ENCODE data around the gene ABCA2.

ABCA2 gene

DNA sequence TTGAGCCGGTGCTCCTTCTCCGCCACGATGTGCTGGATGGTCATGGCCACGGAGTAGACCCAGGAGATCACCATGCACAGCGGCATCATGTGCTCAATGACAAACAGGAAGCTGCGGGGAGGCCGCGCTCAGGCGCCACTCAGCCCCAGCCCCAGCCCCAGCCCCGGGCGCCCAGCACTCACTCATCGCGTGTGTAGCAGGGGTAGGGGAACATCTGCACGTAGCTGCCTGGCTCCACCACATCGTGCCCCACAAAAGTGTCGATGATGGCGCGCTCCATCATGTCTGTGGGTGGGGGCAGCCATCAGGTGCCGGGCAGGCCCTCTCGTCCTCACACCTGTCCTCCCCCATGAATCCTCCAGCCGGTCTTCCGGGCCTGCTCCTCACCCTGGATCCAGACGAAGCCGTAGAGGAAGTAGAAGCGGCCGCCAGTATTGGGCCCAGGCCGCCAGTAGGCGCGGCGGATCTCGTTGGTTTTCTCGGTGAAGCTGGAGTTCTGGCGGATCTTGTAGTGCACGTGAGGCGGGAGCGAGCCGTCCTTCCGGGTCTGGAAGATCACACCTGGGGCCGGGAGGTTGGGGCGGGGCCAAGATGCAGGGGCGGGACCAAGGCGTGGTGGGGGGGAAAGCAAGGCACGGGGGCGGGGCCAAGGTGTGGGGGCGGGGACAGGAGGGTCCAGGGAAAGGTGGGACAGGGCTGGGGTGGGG lies 10.1 kb downstream of the ABCA2 start:
- no peaks in the 10 kb centered on the region for H3K79me2 ChIP-seq (ENCODE audit: control insufficient read depth, insufficient read depth, low read length, unreplicated experiment)
- no peak overlapping the region for H3K27ac ChIP-seq (ENCODE audit: low read depth, low read length)
- H3K4me3 ChIP-seq (ENCODE audit: low read depth, low read length): no peak overlapping the region
- no peaks in the 10 kb centered on the region for H3K27me3 ChIP-seq (ENCODE audit: insufficient read depth, low read length)
- H2AFZ ChIP-seq (ENCODE audit: low read length, unreplicated experiment): no peak overlapping the region
- H3K36me3 ChIP-seq (ENCODE audit: insufficient read depth, low read length): peaks cover 43% of the 10 kb centered on the region; the same call in 1 of the 2 replicates
- no peaks in the 10 kb centered on the region for H3K4me1 ChIP-seq (ENCODE audit: control insufficient read depth, insufficient read depth, low read length, unreplicated experiment)

DNA sequence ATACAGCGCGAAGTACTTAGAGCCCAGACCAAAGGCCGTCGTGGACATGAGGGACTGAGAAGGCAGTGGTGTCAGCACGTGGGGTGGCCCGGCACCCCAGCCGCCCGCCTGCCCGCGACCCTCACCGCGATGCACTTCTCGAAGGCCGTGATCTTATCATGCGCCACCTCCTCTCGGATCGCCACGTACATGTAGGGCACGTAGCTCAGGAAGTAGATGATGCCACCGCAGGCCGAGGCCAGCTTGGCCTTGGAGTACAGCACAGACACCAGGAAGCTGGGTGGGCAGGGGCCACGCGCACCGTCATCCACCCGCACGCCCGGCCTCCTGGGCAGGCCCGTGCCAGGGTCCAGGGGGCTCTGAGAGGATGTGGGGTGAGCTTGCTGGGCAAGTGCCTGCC lies 11.0 kb downstream of the ABCA2 start:
- Histone ChIP-seq H2AFZ (ENCODE audit: low read length, unreplicated experiment) (no peak overlapping the region), H3K27me3 (ENCODE audit: insufficient read depth, low read length) (no peaks in the 10 kb centered on the region), H3K79me2 (ENCODE audit: control insufficient read depth, insufficient read depth, low read length, unreplicated experiment) (no peaks in the 10 kb centered on the region), H3K27ac (ENCODE audit: low read depth, low read length) (no peak overlapping the region), H3K36me3 (ENCODE audit: insufficient read depth, low read length) (peaks cover 43% of the 10 kb centered on the region; the same call in 1 of the 2 replicates), H3K4me3 (ENCODE audit: low read depth, low read length) (no peak overlapping the region), H3K4me1 (ENCODE audit: control insufficient read depth, insufficient read depth, low read length, unreplicated experiment) (no peaks in the 10 kb centered on the region)

DNA sequence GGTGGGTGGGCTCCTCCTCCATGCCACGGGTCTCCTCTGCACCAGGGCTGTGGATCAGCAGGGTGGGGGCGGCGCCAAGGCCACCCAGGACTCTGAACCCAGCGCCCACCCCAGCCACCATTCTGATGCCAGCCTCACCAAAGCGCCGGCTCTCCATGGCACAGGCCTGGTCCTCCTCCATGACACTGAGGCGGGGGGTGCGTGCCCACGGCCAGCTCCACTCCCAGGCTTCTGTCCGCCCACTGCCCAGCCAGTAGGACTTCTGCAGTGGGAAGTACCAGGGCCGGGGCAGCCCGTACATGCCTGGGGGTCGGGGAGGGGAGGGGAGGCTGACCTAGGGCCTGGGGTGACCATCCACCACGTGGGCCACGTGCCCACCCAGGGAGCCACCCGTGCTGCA lies 11.6 kb downstream of the ABCA2 start:
- no peak overlapping the region for H3K27ac ChIP-seq (ENCODE audit: low read depth, low read length)
- peaks cover 43% of the 10 kb centered on the region; the same call in 1 of the 2 replicates for H3K36me3 ChIP-seq (ENCODE audit: insufficient read depth, low read length)
- no peak overlapping the region for H3K4me3 ChIP-seq (ENCODE audit: low read depth, low read length)
- H3K27me3 ChIP-seq (ENCODE audit: insufficient read depth, low read length): no peaks in the 10 kb centered on the region
- H3K79me2 ChIP-seq (ENCODE audit: control insufficient read depth, insufficient read depth, low read length, unreplicated experiment): no peaks in the 10 kb centered on the region
- no peaks in the 10 kb centered on the region for H3K4me1 ChIP-seq (ENCODE audit: control insufficient read depth, insufficient read depth, low read length, unreplicated experiment)
- no peak overlapping the region for H2AFZ ChIP-seq (ENCODE audit: low read length, unreplicated experiment)

DNA sequence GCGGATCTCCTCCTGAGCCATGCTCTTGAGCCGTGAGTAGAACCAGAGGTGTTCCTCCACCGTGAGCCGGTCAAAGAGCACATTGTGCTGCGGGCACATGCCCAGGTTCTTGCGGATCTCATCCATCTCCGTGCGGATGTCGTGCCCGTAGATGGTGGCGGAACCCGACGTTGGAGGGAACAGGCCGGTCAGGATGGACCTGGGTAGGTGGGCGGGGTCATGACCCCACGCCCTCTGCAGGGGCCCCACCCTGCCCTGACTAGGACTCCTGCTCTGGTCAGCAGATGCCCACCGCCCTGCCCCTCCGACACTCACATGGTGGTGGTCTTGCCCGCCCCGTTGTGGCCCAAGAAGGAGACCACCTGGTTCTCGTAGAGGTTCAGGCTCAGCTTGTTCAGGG lies 12.1 kb downstream of the ABCA2 start:
- no peak overlapping the region for H3K27ac ChIP-seq (ENCODE audit: low read depth, low read length)
- H3K36me3 ChIP-seq (ENCODE audit: insufficient read depth, low read length): peaks cover 43% of the 10 kb centered on the region; the same call in 1 of the 2 replicates
- H3K4me1 ChIP-seq (ENCODE audit: control insufficient read depth, insufficient read depth, low read length, unreplicated experiment): no peaks in the 10 kb centered on the region

DNA sequence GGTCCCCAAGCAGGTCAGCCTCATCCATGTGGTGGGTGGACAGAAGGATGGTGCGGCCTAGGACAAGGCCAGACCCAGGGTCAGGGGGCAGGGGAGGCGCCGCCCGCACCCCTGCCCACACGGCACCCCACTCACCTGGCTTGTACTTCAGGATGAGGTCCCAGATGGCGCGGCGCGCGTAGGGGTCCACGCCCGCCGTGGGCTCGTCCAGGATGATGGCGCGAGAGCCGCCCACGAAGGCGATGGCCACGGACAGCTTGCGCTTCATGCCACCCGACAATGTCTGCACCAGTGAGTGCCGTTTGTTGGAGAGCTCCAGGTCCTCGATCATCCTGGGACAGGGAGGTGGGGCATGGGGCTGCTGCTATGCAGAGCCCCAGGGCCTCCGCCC lies 12.5 kb downstream of the ABCA2 start:
- Histone ChIP-seq H3K4me3 (ENCODE audit: low read depth, low read length) (no peak overlapping the region), H3K4me1 (ENCODE audit: control insufficient read depth, insufficient read depth, low read length, unreplicated experiment) (no peaks in the 10 kb centered on the region), H2AFZ (ENCODE audit: low read length, unreplicated experiment) (no peak overlapping the region), H3K79me2 (ENCODE audit: control insufficient read depth, insufficient read depth, low read length, unreplicated experiment) (no peaks in the 10 kb centered on the region), H3K36me3 (ENCODE audit: insufficient read depth, low read length) (peaks cover 43% of the 10 kb centered on the region; the same call in 1 of the 2 replicates), H3K27ac (ENCODE audit: low read depth, low read length) (no peak overlapping the region), H3K27me3 (ENCODE audit: insufficient read depth, low read length) (no peaks in the 10 kb centered on the region)

More for the DNA sequence above, 12.1 kb downstream of the ABCA2 start:
- Histone ChIP-seq H3K79me2 (ENCODE audit: control insufficient read depth, insufficient read depth, low read length, unreplicated experiment) (no peaks in the 10 kb centered on the region), H3K4me3 (ENCODE audit: low read depth, low read length) (no peak overlapping the region), H2AFZ (ENCODE audit: low read length, unreplicated experiment) (no peak overlapping the region), H3K27me3 (ENCODE audit: insufficient read depth, low read length) (no peaks in the 10 kb centered on the region)

DNA sequence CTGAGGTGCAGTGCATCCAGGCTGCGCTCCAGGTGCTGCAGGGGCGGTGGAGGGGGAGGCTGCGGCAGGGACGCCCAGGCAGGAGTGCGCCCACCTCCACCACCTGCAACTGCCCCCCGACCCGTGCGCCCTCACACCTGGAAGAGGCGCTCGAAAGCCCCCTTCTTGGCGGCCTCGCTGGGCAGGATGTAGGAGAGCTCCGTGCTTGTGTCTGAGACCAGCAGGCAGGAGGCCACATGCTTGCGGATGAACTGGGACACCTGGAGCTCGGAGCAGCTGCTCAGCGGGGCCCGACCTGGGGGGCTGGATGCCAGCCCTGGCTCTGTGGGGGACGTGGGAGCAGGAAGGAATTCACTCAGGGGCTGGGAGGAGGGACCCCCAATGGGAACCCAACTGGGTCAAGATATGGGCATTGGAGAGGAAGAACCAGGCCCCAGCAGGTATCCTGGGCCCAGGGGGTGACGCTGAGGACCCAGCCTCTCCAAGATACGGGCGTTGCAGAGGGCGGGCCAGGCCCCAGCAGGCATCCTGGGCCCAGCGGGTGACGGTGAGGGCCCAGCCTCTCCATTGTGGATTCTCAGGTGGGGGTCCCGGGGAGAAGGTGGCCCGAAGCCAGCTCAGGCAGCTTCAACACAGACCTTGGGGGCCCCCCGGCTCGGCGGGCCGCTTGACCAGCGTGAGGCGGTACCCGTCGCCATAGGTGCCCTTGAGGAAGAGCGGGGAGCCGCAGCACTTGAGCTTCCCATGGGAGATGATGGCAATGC lies 13.1 kb downstream of the ABCA2 start:
- H3K36me3 ChIP-seq (ENCODE audit: insufficient read depth, low read length): peaks cover 43% of the 10 kb centered on the region; the same call in 1 of the 2 replicates
- no peak overlapping the region for H3K27ac ChIP-seq (ENCODE audit: low read depth, low read length)
- H3K4me1 ChIP-seq (ENCODE audit: control insufficient read depth, insufficient read depth, low read length, unreplicated experiment): no peaks in the 10 kb centered on the region
- H3K4me3 ChIP-seq (ENCODE audit: low read depth, low read length): no peak overlapping the region
- H3K79me2 ChIP-seq (ENCODE audit: control insufficient read depth, insufficient read depth, low read length, unreplicated experiment): no peaks in the 10 kb centered on the region
- no peak overlapping the region for H2AFZ ChIP-seq (ENCODE audit: low read length, unreplicated experiment)
- no peaks in the 10 kb centered on the region for H3K27me3 ChIP-seq (ENCODE audit: insufficient read depth, low read length)

DNA sequence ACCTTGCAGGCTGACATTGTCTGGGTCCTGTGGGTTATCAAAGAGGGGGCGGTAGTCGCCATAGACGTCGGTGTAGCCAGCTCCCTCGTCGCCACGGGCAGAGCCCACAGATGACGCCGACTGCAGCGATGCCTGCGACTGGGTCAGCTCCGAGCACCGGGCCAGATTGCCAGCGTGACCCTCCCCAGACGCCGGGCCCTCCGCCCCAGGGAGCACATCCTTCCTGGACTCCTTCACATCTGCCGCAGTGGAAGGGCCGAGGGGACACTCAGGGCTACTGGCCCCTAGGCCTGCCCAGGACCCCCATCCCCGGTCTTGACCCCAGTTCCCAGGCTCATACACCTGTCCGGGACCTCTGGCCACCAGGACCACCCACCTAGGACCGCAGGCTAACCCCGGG lies 13.9 kb downstream of the ABCA2 start:
- Histone ChIP-seq H3K27ac (ENCODE audit: low read depth, low read length) (no peak overlapping the region), H3K4me1 (ENCODE audit: control insufficient read depth, insufficient read depth, low read length, unreplicated experiment) (no peaks in the 10 kb centered on the region), H2AFZ (ENCODE audit: low read length, unreplicated experiment) (no peak overlapping the region), H3K36me3 (ENCODE audit: insufficient read depth, low read length) (peaks cover 43% of the 10 kb centered on the region; the same call in 1 of the 2 replicates), H3K27me3 (ENCODE audit: insufficient read depth, low read length) (no peaks in the 10 kb centered on the region), H3K79me2 (ENCODE audit: control insufficient read depth, insufficient read depth, low read length, unreplicated experiment) (no peaks in the 10 kb centered on the region), H3K4me3 (ENCODE audit: low read depth, low read length) (no peak overlapping the region)

DNA sequence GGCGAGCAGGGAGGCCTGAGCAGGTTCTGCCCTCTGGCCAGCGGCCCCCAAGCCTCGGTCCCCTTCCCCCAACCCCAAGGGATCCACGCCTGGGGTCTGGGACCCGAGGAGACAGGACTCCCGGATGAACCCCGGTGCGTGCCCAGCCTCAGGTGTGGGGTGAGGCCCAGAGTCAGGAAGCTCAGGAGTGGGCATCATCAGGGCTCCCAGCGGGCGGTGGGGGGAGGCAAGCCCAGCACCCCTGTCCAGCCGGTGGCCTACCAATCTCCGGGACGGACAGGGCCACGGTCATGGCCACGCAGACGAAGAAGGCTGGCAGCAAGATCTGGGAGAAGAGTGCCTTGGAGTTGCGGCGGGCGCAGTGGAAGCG lies 14.5 kb downstream of the ABCA2 start:
- H2AFZ ChIP-seq (ENCODE audit: low read length, unreplicated experiment): no peak overlapping the region
- no peaks in the 10 kb centered on the region for H3K27me3 ChIP-seq (ENCODE audit: insufficient read depth, low read length)
- H3K27ac ChIP-seq (ENCODE audit: low read depth, low read length): no peak overlapping the region
- H3K79me2 ChIP-seq (ENCODE audit: control insufficient read depth, insufficient read depth, low read length, unreplicated experiment): no peaks in the 10 kb centered on the region
- H3K4me3 ChIP-seq (ENCODE audit: low read depth, low read length): no peak overlapping the region
- H3K4me1 ChIP-seq (ENCODE audit: control insufficient read depth, insufficient read depth, low read length, unreplicated experiment): no peaks in the 10 kb centered on the region
- H3K36me3 ChIP-seq (ENCODE audit: insufficient read depth, low read length): peaks cover 43% of the 10 kb centered on the region; the same call in 1 of the 2 replicates

DNA sequence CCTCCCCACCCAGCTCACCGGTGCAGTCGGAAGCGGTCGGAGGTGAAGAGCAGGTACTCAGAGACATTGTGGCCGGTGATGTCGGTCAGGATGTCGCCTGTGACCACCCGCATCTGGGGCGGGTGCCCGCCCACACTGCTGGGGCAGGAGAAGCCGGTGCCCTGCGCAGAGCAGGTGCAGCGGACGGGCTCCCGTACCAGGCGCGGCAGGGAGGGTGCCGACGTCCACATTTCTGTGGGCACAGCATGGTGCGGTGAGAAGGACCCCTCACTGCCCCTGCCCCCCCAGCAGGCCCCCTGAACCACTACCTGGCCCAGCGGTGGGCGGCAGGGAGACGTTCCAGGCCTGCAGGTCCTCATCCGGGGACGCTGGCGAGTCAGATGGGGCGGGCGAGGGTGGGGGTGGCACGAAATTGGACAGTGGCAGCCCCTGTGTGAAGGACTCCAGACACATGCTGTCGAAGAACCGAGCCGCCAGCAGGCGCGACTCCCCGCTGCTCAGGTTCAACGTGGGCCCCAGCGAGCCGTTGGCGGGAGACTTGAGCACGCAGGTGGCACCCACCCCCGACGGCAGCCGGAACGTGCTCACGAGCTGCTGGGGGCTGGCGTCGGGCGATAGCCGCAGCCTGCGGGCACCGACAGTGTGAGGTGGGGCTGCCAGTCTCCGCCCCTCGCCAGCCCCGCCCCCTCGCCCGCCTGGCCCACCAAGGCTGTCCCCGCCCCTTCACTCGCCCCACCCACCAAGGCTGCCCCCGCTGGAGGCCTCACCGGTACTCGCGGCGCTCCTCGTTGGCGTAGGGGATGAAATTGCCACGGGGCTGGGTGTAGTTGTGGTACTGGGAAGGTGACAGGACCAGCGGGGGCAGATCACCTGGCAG lies 15.1 kb downstream of the ABCA2 start:
- H3K79me2 ChIP-seq (ENCODE audit: control insufficient read depth, insufficient read depth, low read length, unreplicated experiment): no peaks in the 10 kb centered on the region
- H3K27ac ChIP-seq (ENCODE audit: low read depth, low read length): no peak overlapping the region
- H3K4me1 ChIP-seq (ENCODE audit: control insufficient read depth, insufficient read depth, low read length, unreplicated experiment): no peaks in the 10 kb centered on the region
- no peak overlapping the region for H2AFZ ChIP-seq (ENCODE audit: low read length, unreplicated experiment)
- H3K27me3 ChIP-seq (ENCODE audit: insufficient read depth, low read length): no peaks in the 10 kb centered on the region
- peaks cover 41% of the 10 kb centered on the region; the same call in 1 of the 2 replicates for H3K36me3 ChIP-seq (ENCODE audit: insufficient read depth, low read length)
- no peak overlapping the region for H3K4me3 ChIP-seq (ENCODE audit: low read depth, low read length)

DNA sequence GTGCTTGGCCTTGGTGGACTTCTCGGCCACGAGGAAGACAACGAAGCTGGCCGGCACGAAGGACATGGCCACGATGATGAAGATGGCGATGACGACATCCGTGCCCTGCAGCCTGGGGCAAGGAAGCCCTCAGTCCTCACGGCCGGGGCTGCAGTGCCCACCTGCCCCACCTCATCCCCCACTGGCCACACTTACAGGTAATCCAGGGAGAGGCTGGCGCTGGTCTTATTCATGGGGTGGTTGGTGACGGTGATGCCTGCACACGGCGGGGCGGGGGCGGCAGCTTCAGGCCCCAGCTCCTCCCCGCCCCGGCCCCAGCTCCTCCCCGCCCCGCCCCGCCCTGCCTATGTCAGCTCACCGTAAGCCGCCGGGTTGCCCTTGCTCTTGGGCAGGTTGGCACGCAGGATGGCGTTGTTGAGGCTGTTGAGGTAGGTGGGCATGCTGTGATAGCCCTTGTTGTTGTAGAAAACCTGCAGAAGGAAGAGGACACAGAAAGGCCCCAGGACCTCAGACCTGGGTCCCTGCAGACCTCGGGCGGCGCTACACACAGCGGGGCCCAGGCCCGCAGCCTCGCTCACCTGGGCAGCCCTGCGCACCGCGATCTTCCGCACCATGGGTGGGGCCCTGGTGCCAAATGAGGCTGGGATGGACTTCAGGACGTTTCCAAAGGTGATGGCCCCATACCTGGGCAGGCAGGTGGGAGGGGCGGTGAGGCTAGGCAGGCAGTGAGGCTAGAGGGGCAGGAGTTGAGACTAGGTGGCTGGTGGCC lies 15.9 kb downstream of the ABCA2 start:
- H3K36me3 ChIP-seq (ENCODE audit: insufficient read depth, low read length): peaks cover 33% of the 10 kb centered on the region; the same call in 1 of the 2 replicates
- no peak overlapping the region for H2AFZ ChIP-seq (ENCODE audit: low read length, unreplicated experiment)
- H3K79me2 ChIP-seq (ENCODE audit: control insufficient read depth, insufficient read depth, low read length, unreplicated experiment): no peaks in the 10 kb centered on the region
- no peak overlapping the region for H3K27ac ChIP-seq (ENCODE audit: low read depth, low read length)
- H3K27me3 ChIP-seq (ENCODE audit: insufficient read depth, low read length): no peaks in the 10 kb centered on the region
- H3K4me3 ChIP-seq (ENCODE audit: low read depth, low read length): no peak overlapping the region
- H3K4me1 ChIP-seq (ENCODE audit: control insufficient read depth, insufficient read depth, low read length, unreplicated experiment): no peaks in the 10 kb centered on the region
